Activated CD8-positive, alpha-beta memory T cell treated with anti-CD3 and anti-CD28 coated beads for 36 hours (primary cell): ENCODE data around the gene IGSF5. TPM values are rescaled to one million over a fixed set of nuclear protein-coding genes. Genes with fewer than 3 reads are reported as not detected.

Experiments
- CTCF ChIA-PET: fragments of 350-600 bp; sonication (Branson Sonifier 250); formaldehyde crosslinking; loops from one replicate; lab custom pipeline; 2021; ENCODE audit warnings: antibody characterized with exemption; lab: Charles Lee
- POLR2A ChIA-PET: fragments of 350-600 bp; sonication (Branson Sonifier 250); formaldehyde crosslinking; loops from one replicate; lab custom pipeline; 2021; ENCODE audit warnings: antibody characterized with exemption; lab: Charles Lee
- total RNA-seq, 2 experiments: library from RNA; stranded (reverse); gene quantifications; one replicate each; pipeline ENCODE4 v1.2.3, GENCODE V29; 2021

Gene IGSF5
- total RNA-seq, 2 experiments from 2014 or later = not detected

- ChIA-PET CTCF (no interaction called here), POLR2A (no interaction called here)
Observed at GRCh38 chr21:39805983-39806382, 61.0 kb downstream of the IGSF5 start.

- ChIA-PET CTCF (no interaction called here), POLR2A (no interaction called here)
Observed at GRCh38 chr21:39807738-39808137, 62.8 kb downstream of the IGSF5 start.

- ChIA-PET CTCF (no interaction called here), POLR2A (no interaction called here)
Observed at GRCh38 chr21:39809936-39810335, 65.0 kb downstream of the IGSF5 start.

DNA sequence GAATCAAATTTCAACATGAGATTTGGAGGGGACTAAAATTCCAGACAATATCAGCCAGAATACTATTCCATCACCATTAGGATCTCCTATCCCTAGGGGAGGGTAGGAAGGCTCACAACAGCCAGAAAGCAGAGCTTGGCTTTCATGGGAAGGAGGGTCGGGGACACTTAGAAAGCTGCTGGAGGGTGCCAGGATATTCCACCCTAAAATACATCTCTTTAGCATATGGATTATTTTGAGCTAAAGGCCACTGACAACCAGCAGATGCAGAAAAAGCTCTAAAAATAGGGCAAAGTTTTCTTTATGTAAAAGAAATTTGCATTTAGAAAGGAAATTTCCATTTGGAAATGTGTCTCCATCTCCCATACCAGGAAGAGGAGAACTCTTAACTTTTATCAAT is 68.0 kb downstream of the IGSF5 start:
- CTCF ChIA-PET = interaction anchor here (0.8 kb wide), 1 partner anchor 11 kb away, joined by 3 read pairs; no protein-coding TSS in a partner anchor

GRCh38 chr21:39818557-39818956 is 73.6 kb downstream of the IGSF5 start:
- CTCF ChIA-PET = no interaction called here
- POLR2A ChIA-PET = no interaction called here

More for the DNA sequence above, 68.0 kb downstream of the IGSF5 start:
- POLR2A ChIA-PET = no interaction called here

- POLR2A ChIA-PET = no interaction called here
- CTCF ChIA-PET = no interaction called here
Observed at GRCh38 chr21:39822042-39822441, 77.1 kb downstream of the IGSF5 start.

DNA sequence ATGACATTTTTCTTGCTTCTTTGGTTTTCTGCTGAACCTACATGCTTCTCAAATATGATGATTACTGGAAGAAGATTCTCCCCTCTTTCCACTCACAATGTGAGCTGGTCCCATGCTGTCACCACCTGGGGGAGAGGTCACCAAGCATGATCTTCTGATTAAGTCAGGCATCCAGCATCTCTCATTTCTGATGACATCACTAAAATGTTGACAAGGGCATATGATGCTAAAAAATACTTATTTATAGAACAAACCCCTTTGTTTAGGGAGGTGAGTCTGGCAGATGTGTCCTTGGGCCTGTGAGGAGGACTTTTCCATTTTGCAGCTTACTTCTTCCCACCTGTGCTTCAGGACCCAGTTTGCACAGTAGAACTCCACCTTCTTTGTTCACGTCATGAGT is 80.3 kb downstream of the IGSF5 start:
- POLR2A ChIA-PET = no interaction called here
- CTCF ChIA-PET = no interaction called here

GRCh38 chr21:39834543-39834942 is 89.6 kb downstream of the IGSF5 start:
- ChIA-PET CTCF (no interaction called here), POLR2A (no interaction called here)

- POLR2A ChIA-PET = no interaction called here
- CTCF ChIA-PET = no interaction called here
Observed at GRCh38 chr21:39837861-39838359, 92.9 kb downstream of the IGSF5 start.

DNA sequence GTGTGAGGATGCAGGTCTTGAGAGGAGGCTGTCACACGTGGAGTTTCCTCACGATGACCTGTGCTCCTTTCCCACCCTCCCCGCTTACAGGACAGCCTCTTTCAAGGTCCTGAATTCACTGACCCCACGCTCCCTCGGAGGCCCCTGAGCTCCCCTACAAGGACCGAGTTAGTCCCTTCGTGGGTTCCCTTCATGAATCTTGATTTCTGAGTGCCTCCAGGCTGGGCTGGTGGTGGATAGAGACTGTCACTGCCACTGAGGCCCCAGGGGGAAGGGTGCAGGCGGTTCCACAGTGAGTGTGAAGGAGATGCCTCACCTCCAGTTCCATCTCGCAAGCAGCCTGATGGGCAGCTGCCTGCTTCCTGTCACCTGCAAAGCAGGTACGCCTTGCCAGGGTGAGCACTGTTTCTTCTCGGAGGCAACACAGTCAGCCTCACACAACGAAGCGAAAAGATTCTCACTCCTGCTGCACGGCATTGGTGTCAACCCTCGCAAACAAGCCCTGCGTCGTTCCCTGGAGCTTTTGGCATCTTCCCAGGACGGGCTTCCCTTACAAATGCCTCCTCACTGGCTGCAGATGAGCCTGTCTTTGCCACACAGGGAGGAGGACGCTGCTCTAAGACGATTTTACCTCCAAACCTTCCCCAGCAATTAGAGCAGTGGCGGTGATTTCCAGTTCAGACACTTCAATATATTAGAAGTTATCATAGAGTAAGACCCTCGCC is 95.6 kb downstream of the IGSF5 start:
- ChIA-PET CTCF (no interaction called here), POLR2A (no interaction called here)

- CTCF ChIA-PET = no interaction called here
- POLR2A ChIA-PET = no interaction called here
Observed at GRCh38 chr21:39842741-39843459, 97.9 kb downstream of the IGSF5 start.

- CTCF ChIA-PET = no interaction called here
- POLR2A ChIA-PET = no interaction called here
Observed at GRCh38 chr21:39843483-39843882, 98.5 kb downstream of the IGSF5 start.

DNA sequence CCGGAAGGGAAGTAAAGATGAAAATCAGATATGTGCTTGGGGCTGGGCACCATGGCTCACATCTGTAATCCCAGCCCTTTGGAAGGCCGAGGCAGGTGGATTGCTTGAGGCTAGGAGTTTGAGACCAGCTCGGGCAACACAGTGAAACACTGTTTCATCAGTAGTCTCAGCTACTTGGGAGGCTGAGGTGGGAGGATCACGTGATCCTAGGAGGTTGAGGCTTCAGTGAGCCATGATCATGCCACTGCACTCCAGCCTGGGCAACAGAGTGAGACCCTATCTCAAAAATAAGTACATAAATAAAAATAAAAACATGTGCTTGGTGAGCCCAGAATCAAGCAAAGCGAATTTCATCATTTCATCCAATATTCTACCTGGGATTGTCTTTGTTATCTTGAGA is 98.9 kb downstream of the IGSF5 start:
- ChIA-PET POLR2A (no interaction called here), CTCF (no interaction called here)

GRCh38 chr21:39845571-39846130 is 100.7 kb downstream of the IGSF5 start:
- ChIA-PET CTCF (interaction anchor here (1.2 kb wide), 1 partner anchor 16 kb away, joined by 3 read pairs; no protein-coding TSS in a partner anchor), POLR2A (no interaction called here)

DNA sequence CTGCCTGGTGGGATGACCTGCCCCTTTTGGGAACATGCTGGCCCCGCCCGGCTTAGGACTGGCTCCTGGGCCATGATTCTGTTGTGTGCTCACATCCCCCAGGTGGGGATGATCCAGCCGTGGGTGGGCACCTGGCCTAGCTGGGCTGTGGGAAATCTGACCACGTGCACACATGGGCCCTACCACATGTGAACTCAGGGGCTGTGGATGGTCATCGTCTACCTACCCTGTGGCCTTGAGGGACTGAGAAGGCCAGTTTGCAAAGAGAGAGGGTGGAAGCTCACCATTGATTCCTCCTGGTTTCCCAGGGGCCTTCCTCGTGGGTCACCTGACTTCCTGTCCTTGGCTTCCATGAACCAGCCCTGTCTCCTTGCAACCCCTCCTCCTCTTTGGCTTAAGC is 102.9 kb downstream of the IGSF5 start:
- POLR2A ChIA-PET = no interaction called here
- CTCF ChIA-PET = no interaction called here

GRCh38 chr21:39849014-39849655 is 104.2 kb downstream of the IGSF5 start:
- ChIA-PET POLR2A (no interaction called here), CTCF (no interaction called here)

DNA sequence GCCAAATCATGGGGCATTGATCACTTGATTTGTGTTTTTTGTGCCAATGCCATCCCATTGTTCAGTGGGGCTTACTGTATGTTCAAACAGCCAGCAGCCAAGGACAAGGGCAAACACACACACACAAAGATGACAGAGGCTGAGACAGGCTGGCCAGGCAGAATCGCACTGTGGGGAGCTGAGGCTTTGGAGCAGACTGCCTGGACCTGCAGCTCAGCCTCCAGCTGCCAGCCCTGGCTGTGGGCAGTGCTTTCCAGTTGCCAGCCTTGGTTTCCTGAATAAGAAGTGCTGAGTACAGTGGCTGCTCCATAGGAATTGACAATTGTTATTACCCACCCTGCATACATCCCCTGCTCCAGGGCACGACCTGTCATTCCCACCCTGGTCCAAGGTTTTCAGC is 105.3 kb downstream of the IGSF5 start:
- POLR2A ChIA-PET = no interaction called here
- CTCF ChIA-PET = no interaction called here

DNA sequence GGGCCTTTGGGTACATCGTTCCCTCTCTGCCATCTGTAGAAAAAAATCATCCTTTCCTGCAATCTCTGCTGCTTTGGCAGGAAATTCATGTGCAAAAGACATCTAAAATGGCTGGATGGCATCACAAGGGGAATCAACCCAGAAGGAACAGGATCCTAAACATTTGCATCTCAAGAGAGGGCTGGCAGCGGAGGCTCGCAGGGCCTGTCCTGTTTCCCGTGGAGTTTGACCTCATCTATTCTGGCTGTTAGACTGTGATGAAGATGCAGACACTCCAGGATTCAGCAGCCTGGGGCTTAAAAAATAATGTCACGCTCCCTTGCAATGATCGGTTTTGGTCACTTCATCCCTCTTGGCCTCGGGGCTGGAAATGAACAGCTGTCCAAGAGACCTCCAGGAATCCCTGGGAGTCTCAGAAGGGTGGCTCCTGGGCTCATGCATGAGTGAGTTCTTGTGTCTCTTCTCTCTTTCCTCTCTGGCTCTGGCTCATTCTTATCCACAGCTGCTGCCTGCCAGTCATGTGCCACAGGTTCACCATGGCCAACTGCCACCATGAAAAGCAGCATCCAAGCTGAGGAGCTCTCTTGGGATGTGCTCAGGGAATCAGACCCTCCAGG is 106.1 kb downstream of the IGSF5 start:
- POLR2A ChIA-PET = no interaction called here
- CTCF ChIA-PET = no interaction called here
